HCT116 (cell line): Measurements from ENCODE around the gene DOCK3. TPM values are rescaled to one million over a fixed set of nuclear protein-coding genes. Genes with fewer than 3 reads are reported as not detected.

Experiments used
- ATAC-seq: fragments of 200-7000 bp; cut with Tn5 transposase; 2 replicates; pipeline ENCODE4 v1.9.1; 2020; ENCODE audit warnings: mild to moderate bottlenecking, moderate library complexity
- BruUV-seq: library from RNA; stranded (reverse); fragments of 400-500 nt; replicated peaks from 2 replicates; lab custom pipeline; 2021; lab: Mats Ljungman, UMichigan
- CTCF ChIA-PET: fragments of 300-600 bp; sonication (Branson Sonifier 250); formaldehyde crosslinking; loops from one replicate; lab custom pipeline; 2021; ENCODE audit warnings: antibody characterized with exemption; lab: Charles Lee
- POLR2A ChIA-PET: fragments of 300-600, 350-600 bp; sonication (Branson Sonifier 250); formaldehyde crosslinking; loops from one replicate; lab custom pipeline; 2021; ENCODE audit warnings: antibody characterized with exemption; lab: Charles Lee
- RAD21 ChIA-PET, 2 experiments: fragments of 300-600 bp; sonication (Branson Sonifier 250); formaldehyde crosslinking; loops; one replicate each; lab custom pipeline; 2023; ENCODE audit warnings: low total read pairs in 2 of 2; ENCODE audit not compliant: uncharacterized antibody in 2 of 2, unreplicated experiment in 2 of 2, low non-redundant PET in 1 of 2; lab: Charles Lee
- DNase-seq: peaks from one replicate; pipeline ENCODE4 v3.0.0-alpha.2; 2010; ENCODE audit warnings: low read depth, low spot score
- H2AFZ ChIP-seq: fragments of 200-600 bp; shearing (Covaris generic), sonication (generic); 2 replicates; pipeline ENCODE4 v1.6.1; 2017; ENCODE audit warnings: low read depth, mixed run types, mixed read lengths, antibody characterized with exemption, low read length; ENCODE audit not compliant: poor library complexity, severe bottlenecking
- H3K27ac ChIP-seq: 2 replicates; pipeline ENCODE4 v1.5.1; 2012; ENCODE audit warnings: low read depth, low read length
- H3K27me3 ChIP-seq: fragments of 200-600 bp; sonication (generic); 2 replicates; pipeline ENCODE4 v1.6.1; 2016; ENCODE audit warnings: mixed run types, low read length, mixed read lengths; ENCODE audit not compliant: insufficient read depth
- H3K36me3 ChIP-seq, 2 experiments: fragments of 200-500 bp in 1 of 2; fragments of 200-600 bp in 1 of 2; sonication (Bioruptor generic) in 1 of 2; sonication (generic) in 1 of 2; 2 replicates each; pipeline versions ENCODE4 v1.5.1 to v1.6.1; 2014 to 2016; ENCODE audit warnings: low read length in 2 of 2, inconsistent platforms in 1 of 2, mixed read lengths in 1 of 2, mixed run types in 1 of 2; ENCODE audit not compliant: insufficient read depth in 2 of 2, control insufficient read depth in 1 of 2
- H3K4me1 ChIP-seq, 2 experiments: fragments of 200-600 bp in 1 of 2; sonication (generic) in 1 of 2; 2 replicates each; pipeline versions ENCODE4 v1.5.1 to v1.6.1; 2012 to 2017; ENCODE audit warnings: low read length in 2 of 2, inconsistent platforms in 1 of 2, mild to moderate bottlenecking in 1 of 2, mixed read lengths in 1 of 2, mixed run types in 1 of 2, moderate library complexity in 1 of 2; ENCODE audit not compliant: insufficient read depth in 2 of 2, control insufficient read depth in 1 of 2
- H3K4me2 ChIP-seq: fragments of 200-600 bp; sonication (generic); 2 replicates; pipeline ENCODE4 v1.6.1; 2017; ENCODE audit warnings: mixed run types, low read length, mixed read lengths
- H3K4me3 ChIP-seq, 2 experiments: fragments of 200-600 bp in 1 of 2; sonication (generic) in 1 of 2; replicated peaks in 1 of 2; 2 replicates each; pipeline ENCODE4 v1.5.1; 2011 to 2016; ENCODE audit warnings: low read length in 2 of 2, control low read depth in 1 of 2, low read depth in 1 of 2, mild to moderate bottlenecking in 1 of 2, mixed read lengths in 1 of 2, mixed run types in 1 of 2
- H3K79me2 ChIP-seq: fragments of 200-600 bp; sonication (generic); 2 replicates; pipeline ENCODE4 v1.6.1; 2017; ENCODE audit warnings: mild to moderate bottlenecking, mixed run types, low read length, moderate library complexity, mixed read lengths; ENCODE audit not compliant: insufficient read depth
- H3K9ac ChIP-seq: fragments of 200-600 bp; sonication (generic); 2 replicates; pipeline ENCODE4 v1.6.1; 2016; ENCODE audit warnings: low read length, mixed read lengths
- H3K9me2 ChIP-seq: fragments of 200-600 bp; sonication (generic), shearing (Covaris generic); 2 replicates; pipeline ENCODE4 v1.6.1; 2017; ENCODE audit warnings: mixed run types, mild to moderate bottlenecking, moderate library complexity; ENCODE audit not compliant: insufficient read depth
- H3K9me3 ChIP-seq, 2 experiments: fragments of 200-500 bp in 1 of 2; fragments of 200-600 bp in 1 of 2; sonication (Bioruptor generic) in 1 of 2; sonication (generic) in 1 of 2; 2 replicates each; pipeline ENCODE4 v1.6.1; 2014 to 2017; ENCODE audit warnings: low read length in 2 of 2, mixed read lengths in 2 of 2, inconsistent platforms in 1 of 2, low read depth in 1 of 2, mild to moderate bottlenecking in 1 of 2, mixed run types in 1 of 2, moderate library complexity in 1 of 2; ENCODE audit not compliant: control insufficient read depth in 1 of 2, insufficient read depth in 1 of 2
- H4K20me1 ChIP-seq: fragments of 200-600 bp; sonication (generic), shearing (Covaris generic); 2 replicates; pipeline ENCODE4 v1.6.1; 2017; ENCODE audit warnings: mixed run types, mild to moderate bottlenecking, moderate library complexity; ENCODE audit not compliant: insufficient read depth
- MAX ChIP-seq: IDR thresholded peaks from 2 replicates; pipeline ENCODE4 v1.6.1; 2012
- POLR2A ChIP-seq: IDR thresholded peaks from 2 replicates; pipeline ENCODE4 v1.7.0; 2011; ENCODE audit warnings: borderline replicate concordance; ENCODE audit not compliant: insufficient read depth, insufficient read length; ENCODE audit errors: extremely low read depth
- POLR2AphosphoS5 ChIP-seq: IDR thresholded peaks from 2 replicates; pipeline ENCODE4 v1.6.1; 2011; ENCODE audit warnings: mild to moderate bottlenecking, low read depth, low read length, moderate library complexity
- RAD21 ChIP-seq: IDR thresholded peaks from 2 replicates; pipeline ENCODE4 v1.6.1; 2012; ENCODE audit warnings: low read depth, mild to moderate bottlenecking
- SIN3A ChIP-seq: IDR thresholded peaks from 2 replicates; pipeline ENCODE4 v1.6.1; 2012; ENCODE audit warnings: low read depth
- intact Hi-C: fragments of 100-400 bp; cut with micrococcal nuclease; formaldehyde crosslinking; loops from 2 replicates; pipeline ENCODE4 v1.10.0; 2022
- total RNA-seq: library from RNA; stranded (reverse); gene quantifications from one replicate; pipeline ENCODE4 v1.2.1, GENCODE V29; 2021; ENCODE audit not compliant: unreplicated experiment

DOCK3 gene
- total RNA-seq, 1 experiment from 2014 or later, result 4.2 TPM

DNA sequence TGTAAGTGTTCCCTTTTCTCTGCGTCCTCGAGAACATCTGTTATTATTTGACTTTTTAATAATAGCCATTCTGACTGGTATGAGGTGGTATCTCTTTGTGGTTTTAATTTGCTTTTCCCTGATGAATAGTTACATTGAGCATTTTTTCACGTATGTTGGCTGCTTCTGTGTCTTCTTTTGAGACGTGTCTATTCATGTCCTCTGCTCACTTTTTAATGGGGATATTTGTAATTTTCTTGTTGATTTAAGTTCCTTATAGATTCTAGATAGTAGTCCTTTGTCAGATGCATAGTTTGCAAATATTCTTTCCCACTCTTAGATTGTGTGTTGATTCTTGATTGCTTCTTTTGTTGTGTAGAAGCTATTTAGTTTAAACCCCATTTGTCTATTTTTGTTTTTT lies 179.2 kb downstream of the DOCK3 start:
- CTCF ChIA-PET, result no interaction called here
- no peaks in the 10 kb centered on the region for H3K9me2 ChIP-seq
- H3K79me2 ChIP-seq, result no peaks in the 10 kb centered on the region
- H3K4me3 ChIP-seq, result no peak overlapping the region
- no peaks in the 10 kb centered on the region for H3K9me3 ChIP-seq
- DNase-seq, result no peak
- RAD21 ChIA-PET, result no interaction called here
- TF ChIP-seq SIN3A, result no peak
- TF ChIP-seq POLR2A, result no peak
- TF ChIP-seq MAX, result no peak
- POLR2A ChIA-PET, result no interaction called here
- H3K9ac ChIP-seq, result no peak overlapping the region
- no peak overlapping the region for H2AFZ ChIP-seq
- intact Hi-C loops, result no loop called here
- H3K4me1 ChIP-seq, result peaks cover 0 to 5% of the 10 kb centered on the region in 2 experiments; a peak in 1 of 4 replicates
- no peaks in the 10 kb centered on the region for H3K27me3 ChIP-seq
- no peak overlapping the region for H3K4me2 ChIP-seq
- no peaks in the 10 kb centered on the region for H4K20me1 ChIP-seq
- no peak for ATAC-seq
- H3K27ac ChIP-seq, result no peak overlapping the region
- no TSS peak for BruUV-seq
- H3K36me3 ChIP-seq, result no peaks in the 10 kb centered on the region

GRCh38 chr3:50862221-50862620 lies 187.5 kb downstream of the DOCK3 start:
- H3K9me2 ChIP-seq, result no peaks in the 10 kb centered on the region
- POLR2A ChIA-PET, result no interaction called here
- no peak overlapping the region for H3K4me2 ChIP-seq
- H3K79me2 ChIP-seq, result no peaks in the 10 kb centered on the region
- CTCF ChIA-PET, result interaction anchor here (0.8 kb wide), 1 partner anchor 510 kb away, joined by 3 read pairs; no protein-coding TSS in a partner anchor
- TF ChIP-seq POLR2AphosphoS5, result no peak
- TF ChIP-seq RAD21, result peak; percentile 31; the same call in 1 of the 2 replicates
- no peak overlapping the region for H3K27ac ChIP-seq
- H4K20me1 ChIP-seq, result no peaks in the 10 kb centered on the region
- H3K4me1 ChIP-seq, result no peaks in the 10 kb centered on the region
- H3K9me3 ChIP-seq, result no peaks in the 10 kb centered on the region
- H3K27me3 ChIP-seq, result no peaks in the 10 kb centered on the region
- H2AFZ ChIP-seq, result no peak overlapping the region
- no peak overlapping the region for H3K4me3 ChIP-seq
- DNase-seq, result no peak
- H3K36me3 ChIP-seq, result no peaks in the 10 kb centered on the region
- peak; percentile 58; the same call in 1 of the 2 replicates for ATAC-seq
- no peak overlapping the region for H3K9ac ChIP-seq
- RAD21 ChIA-PET, result no interaction called here
- intact Hi-C loops, result no loop called here
- no TSS peak for BruUV-seq
